Measurements from ENCODE around the gene RNU6-9. TPM values are rescaled to one million over a fixed set of nuclear protein-coding genes. Genes with fewer than 3 reads are reported as not detected.

The RNU6-9 gene
- polyA plus RNA-seq, 4 donors = not detected

- DNase-seq (ENCODE audit: low read depth in 4 of 4, low spot score in 3 of 4) = no peak
Measured at GRCh38 chr19:916645-917322, 23.5 kb downstream of the RNU6-9 start.

DNA sequence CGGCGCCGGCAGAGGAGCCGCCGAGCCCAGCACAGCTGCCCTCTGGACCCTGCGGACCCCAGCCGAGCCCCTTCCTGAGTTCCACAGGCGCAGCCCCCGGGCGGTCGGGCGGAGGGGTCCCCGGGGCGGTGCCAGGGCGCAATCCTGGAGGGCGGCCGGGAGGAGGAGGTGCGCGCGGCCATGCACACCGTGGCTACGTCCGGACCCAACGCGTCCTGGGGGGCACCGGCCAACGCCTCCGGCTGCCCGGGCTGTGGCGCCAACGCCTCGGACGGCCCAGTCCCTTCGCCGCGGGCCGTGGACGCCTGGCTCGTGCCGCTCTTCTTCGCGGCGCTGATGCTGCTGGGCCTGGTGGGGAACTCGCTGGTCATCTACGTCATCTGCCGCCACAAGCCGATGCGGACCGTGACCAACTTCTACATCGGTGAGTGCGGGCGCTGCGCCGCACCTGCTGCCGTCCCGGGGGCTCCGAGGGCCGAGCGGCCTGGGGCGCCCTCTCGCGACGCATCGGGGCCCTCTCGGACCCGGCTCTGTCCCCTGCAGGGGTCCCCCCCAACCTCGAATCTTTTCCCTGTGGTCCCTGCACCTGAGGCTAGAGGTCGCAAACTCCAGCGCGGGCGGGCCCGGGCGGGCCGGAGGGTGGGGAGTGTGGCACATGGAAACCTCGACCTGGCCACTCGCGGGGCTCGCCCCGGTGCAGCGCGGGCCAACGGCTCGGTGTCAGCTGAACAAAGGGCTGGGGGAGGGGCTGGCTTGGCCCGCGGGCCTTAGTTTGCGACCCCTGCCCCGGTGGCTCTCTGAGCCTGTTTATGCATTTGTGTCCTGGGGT lies 24.3 kb downstream of the RNU6-9 start, which contains the start of gene KISS1R:
Gene KISS1R (plus strand): TSS at position 11 of the 829 bp plus-strand sequence. CDS start 170 bp downstream, at position 181.
- DNase-seq (ENCODE audit: low read depth in 4 of 4, low spot score in 3 of 4) = no peak

DNA sequence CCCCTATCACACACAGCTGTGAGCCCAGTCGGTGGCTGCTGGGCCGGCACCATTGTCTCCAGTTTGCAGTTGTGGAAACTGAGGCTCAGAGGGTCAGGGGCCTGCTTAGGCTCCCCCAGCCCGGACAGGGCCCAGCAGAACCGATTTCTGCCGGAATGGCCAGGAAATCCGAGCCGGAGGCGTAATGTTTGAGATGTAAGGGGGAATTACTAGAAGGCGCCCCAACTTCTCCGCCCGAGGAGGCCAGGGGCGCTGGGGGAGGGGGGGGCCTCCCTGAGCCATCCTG lies 24.8 kb downstream of the RNU6-9 start:
- no peak for DNase-seq (ENCODE audit: low read depth in 4 of 4, low spot score in 3 of 4)

- DNase-seq (ENCODE audit: low read depth in 4 of 4, low spot score in 3 of 4) = no peak
Measured at GRCh38 chr19:918481-919198, 25.4 kb downstream of the RNU6-9 start.

GRCh38 chr19:919199-920050 lies 26.1 kb downstream of the RNU6-9 start:
- DNase-seq (ENCODE audit: low read depth in 4 of 4, low spot score in 3 of 4) = no peak

GRCh38 chr19:920051-920864 lies 27.0 kb downstream of the RNU6-9 start:
- no peak for DNase-seq (ENCODE audit: low read depth in 4 of 4, low spot score in 3 of 4)

GRCh38 chr19:924553-925086 lies 31.3 kb downstream of the RNU6-9 start:
- DNase-seq (ENCODE audit: low read depth in 4 of 4, low spot score in 3 of 4) = no peak

GRCh38 chr19:925087-925525 lies 31.8 kb downstream of the RNU6-9 start:
- no peak for DNase-seq (ENCODE audit: low read depth in 4 of 4, low spot score in 3 of 4)

DNA sequence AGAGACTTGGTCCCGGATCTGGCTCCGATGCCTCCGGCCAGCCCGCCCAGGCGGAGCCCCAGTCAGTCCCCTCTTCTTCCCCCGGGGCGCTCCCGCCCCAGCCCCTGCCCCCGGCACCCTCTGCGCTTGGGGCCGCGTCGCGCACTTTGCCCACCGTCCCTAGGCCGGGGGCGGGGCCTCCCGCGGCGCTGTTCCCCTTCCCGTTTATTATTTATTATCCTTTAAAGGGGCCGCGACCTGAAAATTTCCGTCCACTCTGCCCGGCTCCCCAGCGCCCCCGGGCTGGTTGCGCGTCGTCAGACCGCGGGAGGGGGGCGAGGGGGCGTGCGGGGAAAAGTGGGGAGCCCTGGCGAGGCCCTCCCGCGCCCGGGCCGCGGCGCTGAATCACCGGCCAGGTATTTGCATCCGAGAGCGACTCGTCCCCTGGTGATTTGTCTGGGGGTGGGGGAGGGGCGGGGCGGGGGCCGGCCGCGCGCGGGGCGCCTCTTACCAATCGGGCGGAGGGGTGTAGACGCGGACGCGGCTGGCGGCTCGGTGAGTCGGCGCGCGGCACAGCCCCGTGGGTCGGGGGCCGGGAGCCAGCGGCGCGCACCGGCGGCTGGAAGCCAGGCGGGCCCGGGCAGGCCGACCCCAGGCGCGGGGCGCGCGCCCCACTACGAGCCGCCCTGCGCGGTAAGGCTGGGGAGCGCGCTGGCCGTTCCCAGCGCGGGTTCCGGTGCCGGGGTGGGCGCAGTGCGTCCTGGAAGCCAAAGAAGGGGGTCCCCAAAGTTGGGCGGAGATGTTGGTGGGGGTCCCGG lies 32.4 kb downstream of the RNU6-9 start, which contains the start of gene ARID3A:
Gene ARID3A (plus strand): TSS at position 510 of the 797 bp plus-strand sequence. CDS start 3,494 bp downstream, outside the sequence.
- DNase-seq (ENCODE audit: low read depth in 4 of 4, low spot score in 3 of 4) = peak in 3 of 4 donors; percentile 79 to 86 (median 84)

- no peak for DNase-seq (ENCODE audit: low read depth in 4 of 4, low spot score in 3 of 4)
Measured at GRCh38 chr19:926323-926588, 33.0 kb downstream of the RNU6-9 start.

DNA sequence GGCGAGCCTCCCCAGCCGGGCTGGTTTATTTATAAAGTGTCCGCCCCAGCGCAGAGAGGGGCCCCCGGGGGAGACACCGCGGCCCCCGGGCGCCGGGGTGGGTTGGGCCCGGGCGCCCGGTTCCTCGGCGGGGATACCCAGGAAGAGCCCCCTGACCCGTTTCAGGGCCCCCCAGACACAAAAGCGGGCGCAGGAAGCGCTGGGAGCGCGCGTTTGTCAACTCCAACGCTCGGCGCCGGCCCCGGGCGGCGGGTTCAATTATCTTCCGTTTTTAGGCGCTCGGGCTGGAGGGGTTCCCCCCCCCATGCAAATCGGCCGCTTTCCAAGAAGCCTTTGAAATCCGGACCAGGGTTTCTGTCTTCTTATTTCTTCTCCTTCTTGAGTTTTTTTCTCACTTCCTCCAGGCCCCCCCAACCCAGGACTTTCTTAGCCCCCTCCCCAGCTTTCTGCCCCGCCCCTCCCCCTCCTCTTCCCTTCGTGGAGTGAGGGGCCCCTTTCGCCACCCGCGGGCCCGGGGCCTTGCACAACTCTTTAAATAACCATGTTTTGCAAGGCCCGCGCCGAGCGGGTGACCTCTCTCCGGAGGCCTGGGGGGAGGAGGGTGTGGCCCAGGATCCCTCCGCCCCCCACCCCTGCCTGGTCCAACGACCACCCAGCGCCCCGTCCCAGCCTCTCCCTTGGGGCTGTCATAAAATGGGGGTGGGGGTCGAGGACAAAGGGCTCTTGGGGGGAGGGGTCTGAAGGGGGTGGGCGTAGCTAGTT lies 33.5 kb downstream of the RNU6-9 start:
- no peak for DNase-seq (ENCODE audit: low read depth in 4 of 4, low spot score in 3 of 4)

- DNase-seq (ENCODE audit: low read depth in 4 of 4, low spot score in 3 of 4) = no peak
Measured at GRCh38 chr19:927351-927779, 34.1 kb downstream of the RNU6-9 start.

GRCh38 chr19:927780-928401 lies 34.6 kb downstream of the RNU6-9 start:
- no peak for DNase-seq (ENCODE audit: low read depth in 4 of 4, low spot score in 3 of 4)

DNA sequence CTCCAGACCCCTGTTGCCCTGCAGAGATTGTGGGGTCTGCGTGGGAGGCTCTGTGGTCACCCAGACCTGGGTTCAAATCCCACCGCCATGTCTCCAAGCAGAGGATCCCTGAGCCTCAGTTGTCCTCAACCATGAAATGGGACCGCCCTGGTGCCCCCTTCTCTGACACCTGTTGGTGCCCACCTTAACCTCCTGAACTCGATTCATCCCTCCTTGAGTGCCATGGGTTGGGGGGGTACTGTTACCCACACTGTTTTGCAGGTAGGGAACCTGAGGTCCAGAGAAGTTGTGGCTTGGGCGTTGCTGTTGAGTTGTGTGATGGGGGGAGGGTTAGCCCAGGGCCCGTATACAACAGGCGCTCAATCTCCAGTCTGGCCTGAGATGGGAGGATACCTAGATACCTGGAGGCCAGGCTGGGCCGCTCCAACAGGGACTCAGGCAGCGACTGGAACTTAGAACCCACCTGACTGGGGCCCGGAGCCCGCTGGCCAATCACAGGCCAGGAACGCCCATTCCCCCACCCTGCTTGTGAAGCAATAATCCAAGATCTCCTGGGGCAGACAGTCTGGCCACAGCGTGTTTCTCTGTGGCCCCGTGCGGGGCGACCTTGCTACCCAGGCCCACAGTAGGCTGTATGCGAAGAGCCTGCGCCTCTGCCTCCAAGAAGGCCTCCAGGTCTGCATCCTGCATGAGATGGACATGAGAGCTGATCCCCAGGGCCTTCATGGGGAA lies 35.4 kb downstream of the RNU6-9 start:
- no peak for DNase-seq (ENCODE audit: low read depth in 4 of 4, low spot score in 3 of 4)

DNA sequence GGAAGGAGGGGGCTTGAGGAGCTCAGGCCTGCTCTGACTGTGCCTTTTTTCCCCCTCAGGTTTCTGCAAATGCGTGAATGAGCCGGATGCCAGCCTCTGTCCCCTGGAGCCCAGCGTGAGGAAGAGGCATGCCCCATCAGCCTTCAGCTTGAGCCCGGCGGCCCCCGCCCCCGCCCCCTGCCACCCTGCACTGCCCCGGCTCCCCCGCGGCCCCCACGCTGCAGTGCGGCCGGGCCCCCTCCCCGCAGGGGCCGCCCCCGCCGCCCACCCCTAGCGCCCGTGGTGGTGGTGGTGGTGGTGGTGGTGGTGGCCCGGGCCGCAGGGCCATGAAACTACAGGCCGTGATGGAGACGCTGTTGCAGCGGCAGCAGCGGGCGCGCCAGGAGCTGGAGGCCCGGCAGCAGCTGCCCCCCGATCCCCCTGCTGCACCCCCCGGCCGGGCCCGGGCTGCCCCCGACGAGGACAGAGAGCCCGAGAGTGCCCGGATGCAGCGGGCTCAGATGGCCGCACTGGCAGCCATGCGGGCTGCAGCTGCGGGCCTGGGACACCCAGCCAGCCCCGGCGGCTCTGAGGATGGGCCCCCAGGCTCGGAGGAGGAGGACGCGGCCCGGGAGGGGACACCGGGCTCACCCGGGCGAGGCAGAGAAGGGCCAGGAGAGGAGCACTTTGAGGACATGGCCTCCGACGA lies 36.1 kb downstream of the RNU6-9 start:
- no peak for DNase-seq (ENCODE audit: low read depth in 4 of 4, low spot score in 3 of 4)

DNA sequence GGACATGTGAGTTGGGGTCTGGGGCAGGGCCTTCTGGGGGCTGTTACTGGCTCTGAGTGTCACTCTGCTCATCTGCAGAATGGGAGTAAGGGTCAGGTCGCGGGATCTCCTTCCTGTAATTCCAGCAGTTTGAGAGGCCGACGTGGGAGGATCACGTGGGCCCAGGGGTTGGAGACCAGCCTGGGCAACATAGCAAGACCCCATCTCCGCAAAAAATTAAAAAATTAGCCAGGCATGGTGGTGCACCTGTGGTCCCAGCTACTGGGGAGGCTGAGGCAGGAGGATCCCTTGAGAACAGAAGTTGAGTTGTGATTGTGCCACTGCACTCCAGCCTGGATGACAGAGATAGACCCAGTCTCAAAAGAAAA lies 36.6 kb downstream of the RNU6-9 start:
- DNase-seq (ENCODE audit: low read depth in 4 of 4, low spot score in 3 of 4) = no peak
